Measurements from ENCODE around the gene SRSF10.
A peak's percentile ranks its signal among the peaks of the same experiment; 100 is the strongest.
"Not testable (repeated sequence)": the region's sequence is repeated elsewhere in the genome, so short reads cannot be mapped to it uniquely, and the experiment has no call there.

SRSF10 gene

DNA sequence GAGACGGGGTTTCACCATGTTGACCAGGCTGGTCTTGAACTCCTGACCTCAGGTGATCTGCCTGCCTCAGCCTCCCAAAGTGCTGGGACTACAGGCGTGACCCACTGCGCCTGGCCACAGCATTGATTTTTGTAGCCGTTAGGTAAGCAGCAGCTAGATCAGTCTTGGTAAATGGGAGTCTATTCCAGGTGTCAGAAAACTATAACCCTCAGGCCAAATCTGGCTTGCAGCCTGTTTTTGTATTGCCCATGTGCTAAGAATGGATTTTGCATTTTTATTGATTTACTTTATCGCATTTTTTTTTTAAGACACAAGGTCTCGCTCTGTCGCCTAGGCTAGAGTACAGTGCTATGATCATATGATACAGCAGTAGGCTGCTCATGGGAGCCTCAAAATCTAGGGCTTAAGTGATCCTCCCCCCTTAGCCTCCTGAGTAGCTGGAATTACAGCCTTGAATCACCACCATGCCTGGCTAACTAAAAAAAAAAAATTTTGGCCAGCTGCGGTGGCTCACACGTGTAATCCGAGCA lies 16.6 kb upstream of the SRSF10 start:
- DNase-seq: no peak

DNA sequence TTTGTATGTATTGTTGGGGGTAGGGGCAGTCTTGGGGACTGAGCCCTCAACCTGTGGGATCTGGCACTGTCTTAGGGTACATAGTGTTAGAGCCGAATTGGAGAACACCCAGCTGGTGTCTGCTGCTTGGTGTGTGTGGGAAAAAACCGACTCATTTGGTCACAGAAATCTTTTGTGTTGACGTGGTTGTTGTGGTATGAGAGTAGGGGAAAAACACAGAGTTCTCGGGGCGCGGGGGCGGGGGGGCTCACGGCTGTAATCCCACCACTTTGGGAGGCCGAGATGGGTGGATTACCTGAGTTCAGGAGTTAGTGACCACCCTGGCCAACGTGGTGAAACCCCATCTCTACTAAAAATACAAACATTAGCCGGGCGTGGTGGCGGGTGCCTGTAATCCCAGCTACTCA lies 15.3 kb upstream of the SRSF10 start:
- DNase-seq: no peak

DNA sequence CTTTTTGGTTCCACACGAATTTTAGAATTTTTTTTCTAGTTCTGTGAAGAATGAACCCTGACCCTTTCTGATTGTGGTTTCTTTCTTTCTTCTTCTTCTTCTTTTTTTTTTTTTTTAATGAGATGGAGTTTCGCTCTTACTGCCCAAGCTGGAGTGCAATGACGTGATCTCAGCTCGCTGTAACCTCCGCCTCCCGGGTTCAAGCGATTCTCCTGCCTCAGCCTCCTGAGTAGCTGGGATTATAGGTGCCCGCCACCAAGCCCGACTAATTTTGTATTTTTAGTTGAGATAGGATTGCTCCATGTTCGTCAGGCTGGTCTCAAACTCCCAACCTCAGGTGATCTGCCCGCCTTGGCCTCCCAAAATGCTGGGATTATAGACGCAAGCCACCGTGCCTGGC lies 11.9 kb upstream of the SRSF10 start:
- not testable (repeated sequence) for DNase-seq

DNA sequence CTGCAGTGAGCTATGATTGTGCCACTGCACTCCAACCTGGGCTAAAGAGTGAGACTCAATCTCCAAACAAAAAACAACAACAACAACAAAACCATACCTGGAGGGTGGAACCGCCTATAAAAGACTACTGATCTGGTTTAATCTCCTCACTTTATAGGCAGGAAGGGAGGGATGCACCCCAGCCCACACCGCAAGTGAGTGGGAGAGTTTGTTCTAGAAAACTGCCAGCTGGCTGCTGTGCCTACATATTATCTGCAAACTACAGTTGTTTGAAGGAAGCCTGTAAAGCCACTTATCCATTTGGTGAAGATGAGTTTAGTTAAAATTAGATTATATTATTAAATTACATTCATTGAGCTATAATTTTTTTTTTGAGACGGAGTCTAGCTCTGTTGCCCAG lies 9.1 kb upstream of the SRSF10 start:
- DNase-seq: no peak

DNA sequence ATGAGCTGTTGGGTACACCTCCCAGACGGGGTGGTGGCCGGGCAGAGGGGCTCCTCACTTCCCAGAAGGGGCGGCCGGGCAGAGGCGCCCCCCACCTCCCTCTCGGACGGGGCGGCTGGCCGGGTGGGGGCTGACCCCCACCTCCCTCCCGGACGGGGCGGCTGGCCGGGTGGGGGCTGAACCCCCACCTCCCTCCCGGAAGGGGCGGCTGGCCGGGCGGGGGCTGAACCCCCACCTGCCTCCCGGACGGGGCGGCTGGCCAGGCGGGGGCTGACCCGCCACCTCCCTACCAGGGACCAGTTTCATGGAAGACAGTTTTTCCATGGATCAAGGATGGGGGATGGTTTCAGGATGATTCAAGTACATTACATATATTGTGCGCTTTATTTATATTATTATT lies 6.9 kb upstream of the SRSF10 start:
- DNase-seq: not testable (repeated sequence)

DNA sequence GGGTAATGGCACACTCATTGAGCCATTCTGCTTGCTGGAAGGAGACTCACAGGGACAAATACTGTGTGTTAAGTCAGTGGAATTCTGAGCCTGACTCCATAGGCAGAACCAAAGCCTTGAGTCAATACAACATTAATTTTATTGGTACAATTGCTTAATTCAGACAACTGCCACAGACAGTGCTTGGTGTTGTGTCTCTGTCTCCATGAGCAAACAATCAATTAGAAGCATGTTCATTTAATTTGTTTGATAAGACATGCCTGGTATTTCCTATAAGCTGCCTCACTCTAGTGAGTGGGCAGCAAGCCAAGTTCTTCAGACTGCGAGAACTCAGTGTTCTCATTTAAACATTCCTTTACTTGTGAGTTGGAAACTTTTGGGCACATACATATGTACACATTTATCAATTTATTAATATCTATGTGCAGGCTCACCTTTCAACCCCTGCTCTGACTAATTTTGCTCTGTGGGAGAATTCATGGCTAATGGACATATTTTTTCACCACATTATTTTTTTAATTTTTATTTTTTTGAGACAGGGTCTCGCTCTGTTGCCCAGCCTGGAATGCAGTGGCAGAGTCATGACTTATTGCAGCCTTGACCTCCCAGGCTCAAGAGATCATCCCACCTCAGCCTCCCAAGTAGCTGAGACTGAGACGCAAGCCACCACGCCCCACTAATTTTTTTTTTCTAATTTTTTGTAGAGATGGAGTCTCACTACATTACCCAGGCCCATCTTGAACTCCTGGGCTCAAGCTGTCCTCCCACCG lies 4.5 kb upstream of the SRSF10 start:
- no peak for DNase-seq

DNA sequence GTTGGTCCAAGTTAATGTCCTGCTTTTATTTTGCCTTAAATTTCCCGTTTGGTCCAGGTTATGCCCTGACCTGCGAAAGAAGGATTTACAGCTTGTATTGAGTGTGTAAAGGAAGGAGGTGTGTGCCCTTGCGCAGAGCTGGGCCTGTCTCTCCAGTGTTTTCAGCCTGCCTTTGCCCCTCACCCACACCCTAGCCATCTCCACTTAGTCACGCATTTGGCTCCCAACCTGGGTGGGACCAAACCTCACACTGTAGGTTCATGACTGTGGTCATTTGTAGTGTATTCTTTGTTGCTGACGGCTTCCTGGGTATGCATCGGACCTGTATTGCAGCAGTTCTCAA lies 572 bp upstream of the SRSF10 start:
- no peak for DNase-seq

DNA sequence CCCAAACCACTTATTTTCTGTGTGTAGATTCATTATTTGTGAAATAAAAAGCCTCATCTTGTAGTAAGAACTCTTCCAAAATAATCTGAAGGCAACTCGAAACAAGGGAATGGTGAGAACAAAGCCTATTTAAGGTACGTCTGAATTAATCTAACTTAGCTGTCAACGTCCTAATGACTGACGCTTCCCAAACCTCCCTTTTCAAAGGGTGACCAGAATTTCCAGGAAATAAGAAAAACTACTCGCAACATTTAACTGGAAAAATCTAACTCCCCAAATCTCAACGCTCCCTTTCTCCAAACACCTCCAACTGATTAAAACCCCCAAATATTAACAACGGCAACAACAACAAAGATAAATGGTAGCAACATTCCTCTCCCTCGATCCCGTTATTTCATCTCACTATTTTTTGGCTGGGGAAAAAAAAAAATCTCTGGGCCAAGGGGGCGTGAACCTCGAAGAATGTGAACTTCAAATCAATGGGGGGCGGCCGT lies 693 bp downstream of the SRSF10 start:
- DNase-seq: no peak

DNA sequence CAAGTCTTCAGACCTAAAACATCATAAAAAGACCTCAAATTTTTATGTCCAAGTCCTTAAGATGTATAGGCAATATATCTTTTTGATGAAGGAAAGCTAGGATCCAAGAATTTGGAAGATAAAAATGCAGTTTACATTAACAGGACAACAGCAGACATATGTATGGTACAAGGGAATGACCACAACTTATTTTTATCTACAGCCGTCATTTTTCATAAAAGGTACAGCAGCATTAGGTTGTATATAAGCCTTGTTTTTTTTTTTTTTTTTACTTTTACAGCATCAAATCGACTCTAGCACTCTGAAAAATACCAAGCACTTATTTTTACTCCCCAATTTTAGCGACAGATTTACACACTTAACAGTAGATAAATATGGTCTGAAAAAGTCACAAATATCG lies 1.3 kb downstream of the SRSF10 start:
- DNase-seq: no peak

DNA sequence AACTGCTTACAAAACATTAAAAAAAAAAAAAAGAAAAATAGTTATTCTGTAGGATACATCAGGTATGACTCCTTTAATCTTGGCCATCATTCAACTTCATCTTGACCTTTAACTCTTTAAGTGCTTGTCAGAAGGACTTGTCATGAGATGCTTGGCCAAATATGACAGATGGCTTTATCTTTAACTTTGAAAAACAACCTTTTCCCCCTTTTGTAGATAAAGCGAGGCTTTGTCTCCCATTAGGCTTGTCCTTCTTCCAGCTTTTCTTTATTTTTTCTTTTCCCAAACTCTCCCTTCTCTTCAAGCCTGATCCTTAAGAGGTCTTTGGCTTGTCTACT lies 2.3 kb downstream of the SRSF10 start:
- no peak for DNase-seq

DNA sequence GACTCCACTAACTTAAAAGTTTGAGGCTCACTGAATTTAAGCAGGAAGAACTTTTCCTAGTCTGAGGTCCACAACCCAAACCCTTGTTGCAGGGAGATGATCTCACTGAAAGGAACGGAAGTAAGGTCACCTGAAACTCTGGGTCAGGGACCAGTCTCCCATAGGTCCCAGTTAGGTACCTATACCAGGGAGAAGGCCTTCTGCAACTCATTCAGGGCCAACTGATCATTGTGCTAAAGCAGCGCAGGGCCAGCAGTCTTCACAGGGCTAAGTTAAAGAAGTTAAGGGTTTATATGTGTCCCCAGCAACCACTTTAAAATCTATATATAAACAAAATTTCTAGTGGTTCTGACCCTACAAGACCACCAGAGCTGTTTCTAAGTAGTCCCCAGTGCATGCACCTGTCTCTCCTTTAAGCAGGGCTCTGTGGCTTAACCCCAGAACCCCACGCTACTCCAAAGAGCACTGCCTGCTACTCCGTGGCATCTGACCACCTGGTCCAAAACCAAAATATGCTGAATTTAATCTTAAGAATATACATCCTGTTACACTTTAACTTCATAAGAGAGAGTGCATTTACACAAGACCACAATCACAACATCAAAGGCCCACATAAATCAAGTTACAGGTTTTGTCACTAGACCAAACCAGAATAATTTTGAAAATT lies 2.8 kb downstream of the SRSF10 start:
- no peak for DNase-seq

DNA sequence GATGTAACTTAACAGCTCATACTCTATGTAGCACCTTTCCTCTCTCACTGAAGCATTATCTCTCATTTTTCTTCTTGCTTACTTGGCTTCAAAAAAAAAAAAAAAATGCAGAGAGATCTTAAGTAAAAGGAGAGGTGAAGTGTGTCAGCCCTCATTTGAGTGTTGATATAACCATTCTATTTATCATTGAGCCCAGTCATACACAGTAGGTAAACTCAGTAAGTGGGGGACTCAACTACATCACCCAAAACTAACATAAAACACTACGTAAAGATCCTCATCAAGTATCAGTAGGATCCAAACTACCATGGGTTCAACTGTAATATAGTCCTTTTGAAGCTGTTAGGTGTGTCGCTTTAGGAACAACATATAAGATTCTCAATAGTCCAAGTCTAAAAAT lies 12.3 kb downstream of the SRSF10 start:
- DNase-seq: no peak

DNA sequence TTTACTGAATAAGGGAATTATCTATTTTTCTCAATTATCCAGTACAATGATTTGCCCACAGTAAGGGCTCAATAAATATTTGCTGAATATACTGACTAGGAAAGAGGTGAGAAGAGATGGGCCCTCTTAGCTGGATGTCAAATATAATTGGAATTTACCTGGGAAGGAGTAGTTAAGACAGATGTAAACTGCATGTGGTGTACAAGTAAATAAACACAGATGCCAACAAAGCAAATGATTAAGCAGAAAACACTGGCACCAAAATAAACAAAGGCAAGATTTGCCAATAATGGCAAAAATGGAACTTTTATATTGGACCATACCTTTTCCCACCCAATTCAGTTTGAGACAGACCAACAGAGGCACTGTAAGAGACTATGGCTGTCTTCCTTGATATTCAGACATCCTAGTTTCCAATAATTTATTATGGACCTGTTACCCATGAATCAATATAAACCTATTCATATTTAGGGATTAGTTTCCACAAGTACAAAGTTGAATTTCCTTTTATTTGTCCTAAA lies 13.1 kb downstream of the SRSF10 start:
- no peak for DNase-seq

DNA sequence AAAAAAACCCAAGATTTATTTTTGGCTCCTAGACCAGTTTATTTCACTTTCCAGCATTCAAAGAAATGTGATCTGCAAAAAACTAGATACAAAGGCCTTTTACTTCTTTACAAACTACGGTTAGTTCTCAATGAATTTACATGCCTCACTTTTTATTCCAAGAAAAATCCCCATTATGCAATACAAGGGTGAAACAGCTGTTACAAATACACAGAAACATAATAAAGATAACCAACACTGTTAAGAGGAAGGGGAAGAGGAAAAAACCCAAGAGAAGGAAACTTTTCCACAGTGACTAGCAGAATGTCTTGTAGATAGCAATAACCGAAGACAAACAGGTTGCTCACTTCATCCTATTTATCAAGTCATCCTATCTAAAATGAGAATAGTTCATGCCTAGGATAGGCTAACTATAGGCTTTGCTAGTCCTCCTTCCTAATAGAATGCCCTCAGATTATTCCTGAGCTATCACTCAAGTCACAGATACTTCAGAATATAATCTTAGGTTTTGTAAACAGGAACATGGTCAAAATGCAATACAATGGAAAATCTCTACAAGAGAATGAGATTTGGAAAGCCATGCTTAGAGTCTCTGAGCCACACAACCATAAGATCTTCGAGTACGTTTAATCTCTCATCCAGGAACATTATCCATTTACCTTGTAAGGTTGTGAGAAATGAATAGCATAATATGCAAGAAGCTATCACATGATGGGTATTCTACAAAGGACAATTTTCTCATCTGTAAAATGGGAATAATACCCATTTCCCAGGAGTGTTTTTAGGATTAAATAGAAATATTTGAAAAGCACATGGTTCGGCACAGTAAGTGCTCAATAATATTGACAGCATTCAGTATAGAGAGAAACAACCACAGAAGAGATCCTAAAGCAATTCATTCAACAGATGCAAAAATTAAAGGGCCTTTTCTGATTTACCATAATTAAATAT lies 15.1 kb downstream of the SRSF10 start:
- DNase-seq: no peak

DNA sequence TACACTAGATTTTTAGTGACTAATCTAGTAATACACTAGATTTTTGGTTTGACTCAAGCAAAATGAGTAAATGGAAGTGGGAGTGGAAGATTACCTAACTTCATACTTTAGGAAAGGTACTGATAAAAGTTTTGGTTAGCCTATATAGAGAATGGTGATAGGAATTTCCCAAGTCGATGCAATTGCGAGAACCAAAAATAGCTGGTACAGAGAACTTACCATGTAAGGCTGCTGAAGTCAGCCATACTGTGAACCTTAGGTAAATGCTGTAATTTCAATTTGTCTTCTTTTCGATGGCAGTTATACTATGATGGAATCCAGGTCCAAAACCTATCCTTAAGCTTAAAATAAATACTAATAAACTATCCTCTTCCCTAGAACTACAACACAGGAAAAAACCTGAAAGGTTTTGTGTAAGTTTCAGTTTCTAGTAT lies 15.9 kb downstream of the SRSF10 start:
- DNase-seq: no peak

DNA sequence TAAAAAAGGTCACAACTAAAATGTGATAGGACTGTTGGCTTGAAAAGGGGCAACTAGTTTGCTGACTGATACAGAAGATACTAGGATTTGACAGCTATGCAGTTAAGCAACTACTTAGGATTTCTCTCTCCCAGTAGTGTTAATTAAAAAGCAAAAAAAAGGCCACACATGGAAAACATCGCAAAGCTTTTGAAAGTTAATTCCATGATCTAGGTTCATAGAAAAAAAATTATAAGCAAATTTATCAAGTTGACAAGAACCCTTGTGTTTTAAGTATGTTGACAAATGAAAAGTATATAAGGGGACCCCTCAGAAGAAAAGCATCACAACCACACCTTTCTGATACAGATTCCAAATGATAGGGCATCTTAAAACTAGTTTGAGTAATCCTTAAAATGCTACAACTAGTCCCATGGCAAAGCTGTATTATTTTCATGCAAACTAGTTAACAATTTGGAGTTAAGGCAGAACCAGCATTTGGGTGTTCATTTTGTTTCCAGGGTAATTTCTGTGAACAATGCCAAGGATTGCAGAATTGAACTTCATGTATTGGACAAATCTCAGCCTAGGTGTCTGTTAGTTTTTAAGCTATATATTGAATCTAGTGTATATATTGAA lies 16.4 kb downstream of the SRSF10 start:
- no peak for DNase-seq

DNA sequence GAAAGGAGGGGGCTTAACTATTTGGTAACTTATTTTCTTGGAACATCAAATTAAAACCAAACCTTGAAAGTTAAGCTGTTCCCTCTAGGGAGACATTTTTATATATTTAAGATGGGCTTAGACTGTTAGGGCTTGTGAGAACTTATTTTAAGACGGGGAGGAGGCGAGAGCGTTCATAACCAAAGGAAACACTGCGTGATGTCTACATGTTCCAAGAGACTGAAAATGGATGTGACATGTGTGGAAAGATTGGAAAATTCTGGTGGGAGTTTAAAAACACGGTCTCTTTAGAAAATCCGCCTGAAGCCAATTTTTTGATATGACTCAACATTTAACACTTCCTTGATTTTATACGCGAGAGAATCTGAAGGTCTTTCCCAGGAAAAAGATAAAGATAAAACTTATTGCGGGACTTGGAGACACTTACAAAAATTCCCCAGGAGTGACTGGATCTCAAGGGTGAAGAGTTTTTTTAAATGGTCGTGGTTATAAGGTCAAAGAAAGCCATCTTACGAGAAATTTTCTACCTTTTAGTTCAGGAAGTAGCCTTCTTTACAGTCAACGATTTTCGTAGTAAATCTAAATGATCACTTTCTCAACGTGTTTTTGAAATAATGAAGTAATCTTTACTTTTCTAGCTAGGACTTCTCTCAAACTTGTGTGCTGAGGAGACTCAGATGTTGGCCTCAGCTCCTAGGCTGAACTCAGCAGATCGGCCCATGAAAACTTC lies 19.7 kb downstream of the SRSF10 start:
- no peak for DNase-seq

DNA sequence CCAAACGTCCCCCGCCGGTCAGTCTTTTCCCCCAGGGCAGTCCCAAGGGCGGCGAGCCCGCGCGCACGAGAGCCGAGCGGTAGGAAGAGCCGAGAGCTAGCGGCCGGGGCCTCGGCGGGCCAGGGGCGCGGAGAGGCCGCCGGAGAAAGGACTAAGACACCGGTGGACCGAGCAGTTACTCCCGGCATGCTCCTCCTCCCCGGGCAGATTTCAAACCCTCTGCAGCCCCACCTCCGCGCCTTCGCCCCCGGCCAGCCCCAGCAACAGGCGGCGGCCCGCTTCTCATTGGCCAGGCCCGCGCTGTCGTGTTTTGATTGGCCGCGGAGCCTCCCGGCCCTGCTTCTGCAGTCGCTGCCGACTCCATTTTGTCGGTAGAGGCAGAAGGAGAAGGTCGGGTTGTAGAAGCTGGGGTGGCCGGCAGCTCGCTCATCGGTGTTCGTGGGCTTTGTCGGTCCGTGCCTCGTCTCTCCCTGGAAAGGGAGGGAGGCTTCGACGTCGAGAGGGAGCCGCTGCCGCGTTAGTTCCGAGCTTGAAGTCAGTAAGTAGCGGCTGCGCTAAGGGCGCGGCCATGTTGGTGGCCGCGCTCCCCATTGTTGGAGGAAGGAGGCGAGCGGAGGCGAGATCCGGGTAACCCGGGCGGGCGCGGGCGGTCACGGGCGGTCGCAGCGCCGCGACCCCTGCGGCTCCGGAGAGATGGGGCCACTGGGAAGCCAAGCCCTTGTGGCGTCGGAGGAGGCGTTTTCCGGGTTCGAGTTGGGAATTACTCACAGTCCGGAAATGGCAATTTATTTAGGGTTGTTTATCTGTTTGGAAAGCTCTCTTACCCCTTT lies 20.5 kb downstream of the SRSF10 start, which contains the start of gene PNRC2:
Gene PNRC2, plus strand, starts transcription at position 368 of the 830 bp plus-strand sequence. CDS start 1,630 bp downstream, outside the sequence.
- peak; percentile 95 for DNase-seq

DNA sequence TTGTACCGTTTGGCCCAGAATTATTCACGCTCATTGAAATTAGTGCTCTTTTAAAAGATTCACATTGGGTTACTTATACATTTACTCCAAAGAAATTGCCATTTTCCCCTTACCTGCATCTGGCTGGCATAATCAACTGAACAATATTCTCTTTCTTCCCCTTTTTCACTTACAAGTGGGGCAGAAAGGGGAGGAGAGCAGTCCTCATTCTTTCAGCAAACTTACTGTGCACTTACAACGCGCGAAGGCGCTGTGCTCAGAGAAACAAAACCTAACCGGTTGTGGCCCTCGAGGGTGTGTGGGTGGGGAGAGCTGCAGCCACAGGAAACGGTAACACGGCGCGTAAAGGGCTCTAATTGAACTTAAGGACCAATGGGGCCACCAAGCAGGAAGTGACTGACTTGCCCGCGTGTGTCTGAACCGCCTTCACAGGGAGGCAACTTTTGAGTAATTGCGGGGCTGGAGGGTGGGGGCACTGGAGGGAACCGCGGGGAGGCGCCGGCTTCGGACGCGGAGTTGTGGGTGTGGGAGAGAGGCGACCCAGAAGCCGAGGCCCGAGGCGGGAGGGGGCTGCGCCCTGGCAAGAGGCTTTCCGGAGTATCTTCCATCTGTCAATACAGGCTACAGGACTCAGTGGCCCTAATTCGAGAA lies 21.2 kb downstream of the SRSF10 start:
- peak; percentile 83 for DNase-seq
